Panc1 (cell line): ENCODE measurements around the gene PEX12. TPM values are rescaled to one million over a fixed set of nuclear protein-coding genes. Genes with fewer than 3 reads are reported as not detected.
"Not testable (repeated sequence)": the region's sequence is repeated elsewhere in the genome, so short reads cannot be mapped to it uniquely, and the experiment has no call there.

Experiments
- ATAC-seq: fragments of 200-7000 bp; cut with Tn5 transposase; 2 replicates; pipeline ENCODE4 v1.9.1; 2020; ENCODE audit warnings: mild to moderate bottlenecking, moderate library complexity
- BruUV-seq: library from RNA; stranded (reverse); fragments of 400-500 nt; replicated peaks from 2 replicates; lab custom pipeline; 2021; lab: Mats Ljungman, UMichigan
- CTCF ChIA-PET: fragments of 300-600 bp; sonication (Branson Sonifier 250); formaldehyde crosslinking; loops from one replicate; lab custom pipeline; 2022; ENCODE audit warnings: antibody characterized with exemption; lab: Charles Lee
- POLR2A ChIA-PET: fragments of 300-600 bp; sonication (Branson Sonifier 250); formaldehyde crosslinking; loops from one replicate; lab custom pipeline; 2022; ENCODE audit warnings: antibody characterized with exemption; lab: Charles Lee
- DNase-seq: peaks from one replicate; pipeline ENCODE4 v3.0.0-alpha.2; 2010; ENCODE audit warnings: low read depth, low spot score
- H3K27ac ChIP-seq: 2 replicates; pipeline ENCODE4 v1.5.1; 2011; ENCODE audit warnings: mild to moderate bottlenecking, low read length, inconsistent platforms
- H3K27me3 ChIP-seq: fragments of 200-500 bp; sonication (Bioruptor generic); 2 replicates; pipeline ENCODE4 v1.6.0; 2014; ENCODE audit warnings: low read length, inconsistent platforms; ENCODE audit not compliant: control insufficient read depth, insufficient read depth
- H3K36me3 ChIP-seq: fragments of 200-500 bp; sonication (Bioruptor generic); 2 replicates; pipeline ENCODE4 v1.5.1; 2014; ENCODE audit warnings: inconsistent platforms, mild to moderate bottlenecking, low read length, moderate library complexity; ENCODE audit not compliant: control insufficient read depth, insufficient read depth
- H3K4me1 ChIP-seq: 2 replicates; pipeline ENCODE4 v1.5.1; 2011; ENCODE audit warnings: inconsistent platforms, mild to moderate bottlenecking, low read length, moderate library complexity; ENCODE audit not compliant: control insufficient read depth, insufficient read depth
- H3K4me3 ChIP-seq, 2 experiments: 2 replicates each; pipeline ENCODE4 v1.5.1; 2011 to 2012; ENCODE audit warnings: low read depth in 2 of 2, low read length in 2 of 2, mild to moderate bottlenecking in 2 of 2, inconsistent platforms in 1 of 2, moderate library complexity in 1 of 2
- H3K9me3 ChIP-seq: fragments of 200-500 bp; sonication (Bioruptor generic); 2 replicates; pipeline ENCODE4 v1.5.1; 2014; ENCODE audit warnings: low read depth, mild to moderate bottlenecking, inconsistent platforms, low read length, moderate library complexity; ENCODE audit not compliant: control insufficient read depth, insufficient read depth
- POLR2AphosphoS5 ChIP-seq: IDR thresholded peaks from 2 replicates; pipeline ENCODE4 v1.6.1; 2012; ENCODE audit warnings: mild to moderate bottlenecking, low read depth, low read length, moderate library complexity
- SIN3A ChIP-seq: IDR thresholded peaks from 2 replicates; pipeline ENCODE4 v1.6.1; 2012; ENCODE audit warnings: low read depth, mild to moderate bottlenecking, low read length, moderate library complexity, borderline replicate concordance; ENCODE audit not compliant: insufficient read depth
- TCF7L2 ChIP-seq: IDR thresholded peaks from 2 replicates; pipeline ENCODE4 v1.6.1; 2011; ENCODE audit warnings: mild to moderate bottlenecking, low read depth, low read length, inconsistent platforms
- in situ Hi-C: cut with HindIII; loops from 2 replicates; pipeline ENCODE4 v1.10.0; 2016; ENCODE audit warnings: low sequenced_read_pairs, low pct_unique_long_range_greater_than_20kb
- intact Hi-C: fragments of 100-400 bp; cut with micrococcal nuclease; formaldehyde crosslinking; loops from one replicate; pipeline ENCODE4 v1.10.0; 2022; ENCODE audit not compliant: unreplicated experiment
- total RNA-seq: library from RNA; stranded (reverse); gene quantifications from one replicate; pipeline ENCODE4 v1.2.1, GENCODE V29; 2021; ENCODE audit not compliant: unreplicated experiment
- TF ChIP-seq, protein P1 (sequence below): fragments of 450-650 bp; IDR thresholded peaks from 2 replicates; pipeline ENCODE4 v1.5.1; 2017; ENCODE audit warnings: mild to moderate bottlenecking
- TF ChIP-seq, protein P2 (sequence below), 2 experiments: IDR thresholded peaks; 2 replicates each; pipeline ENCODE4 v1.6.1; 2011 to 2012; ENCODE audit warnings: low read depth in 2 of 2, control low read depth in 1 of 2, low read length in 1 of 2, mild to moderate bottlenecking in 1 of 2, moderate library complexity in 1 of 2; ENCODE audit not compliant: insufficient read depth in 1 of 2

The PEX12 gene
- total RNA-seq, 1 experiment from 2014 or later: 6.6 TPM

DNA sequence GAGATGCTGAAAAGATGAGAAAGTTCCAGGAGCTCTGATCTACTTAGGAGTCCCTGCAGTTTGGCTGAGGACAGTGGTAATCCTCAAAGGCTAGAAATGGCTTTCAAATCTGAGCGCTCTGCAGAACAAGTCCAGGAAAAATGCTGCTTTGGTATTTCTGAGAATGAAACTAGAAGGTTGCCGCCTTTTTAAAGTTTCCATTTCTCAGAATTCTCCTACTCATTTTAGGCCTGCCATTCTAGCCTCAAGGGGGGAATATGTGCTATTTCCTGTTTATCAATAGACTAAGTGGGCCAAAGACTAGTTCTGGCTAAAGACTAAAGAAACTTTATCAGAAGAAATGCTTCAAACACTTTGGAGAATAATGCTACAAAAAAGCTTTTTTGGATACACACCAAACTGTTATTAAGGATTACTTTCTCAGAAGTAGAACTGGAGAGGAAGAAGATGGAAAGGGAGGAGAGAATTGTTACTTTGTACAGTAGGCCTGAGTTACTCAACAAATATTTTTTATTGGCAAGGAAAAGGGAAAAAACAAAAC, 40.7 kb downstream of the PEX12 start, which contains the start of gene SLFN12L:
TSS of gene SLFN12L (minus strand) at position 78 of the 541 bp plus-strand sequence. CDS start 15,314 bp downstream, outside the sequence.
- ATAC-seq: no peak
- H3K36me3 ChIP-seq: no peaks in the 10 kb centered on the region
- ChIA-PET CTCF (interaction anchor here (0.6 kb wide), 1 partner anchor 1330 kb away, joined by 10 read pairs; no protein-coding TSS in a partner anchor), POLR2A (interaction anchor here (0.7 kb wide), 1 partner anchor 17 kb away, joined by 3 read pairs; no protein-coding TSS in a partner anchor)
- H3K4me3 ChIP-seq: no peak within 1 kb of the TSS
- intact Hi-C loops (loop anchor here (2.0 to 10.0 kb wide), 2 partner anchors 103 to 365 kb away; partner anchors contain the start of gene SLFN12), in situ Hi-C loops (loop anchor here (25.0 kb wide), 2 partner anchors 225 to 350 kb away; partner anchors contain the start of gene SLC35G3)
- no TSS peak for BruUV-seq
- no peaks in the 10 kb centered on the region for H3K4me1 ChIP-seq
- H3K27me3 ChIP-seq: no peaks in the 10 kb centered on the region
- no peak within 1 kb of the TSS for H3K27ac ChIP-seq
- no peaks in the 10 kb centered on the region for H3K9me3 ChIP-seq
- TF ChIP-seq POLR2AphosphoS5: no peak
- no peak for DNase-seq

DNA sequence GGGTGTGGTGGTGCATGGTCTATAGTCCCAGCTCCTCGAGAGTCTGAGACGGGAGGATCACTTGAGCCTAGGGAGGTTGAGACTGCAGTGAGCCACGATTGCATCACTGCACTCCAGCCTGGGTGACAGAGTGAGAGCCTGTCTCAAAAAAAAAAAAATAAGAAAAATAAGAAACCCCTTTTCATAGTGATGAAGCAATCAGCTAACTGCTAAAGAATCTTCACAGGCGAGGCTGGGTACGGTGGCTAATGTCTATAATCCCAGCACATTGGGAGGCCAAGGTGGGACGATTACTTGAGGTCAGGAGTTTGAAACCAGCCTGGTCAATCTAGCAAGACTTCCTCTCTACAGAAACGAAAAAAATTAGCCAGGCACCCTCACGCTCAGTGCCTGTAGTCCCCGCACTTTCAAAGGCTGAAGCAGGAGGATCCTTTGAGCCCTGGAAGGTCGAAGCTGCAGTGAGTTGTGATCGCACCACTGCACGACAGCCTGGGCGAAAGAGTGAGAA, 41.7 kb downstream of the PEX12 start:
- Histone ChIP-seq H3K4me1 (no peaks in the 10 kb centered on the region), H3K27ac (no peak overlapping the region), H3K9me3 (no peaks in the 10 kb centered on the region), H3K36me3 (no peaks in the 10 kb centered on the region), H3K4me3 (no peak overlapping the region), H3K27me3 (no peaks in the 10 kb centered on the region)
- no TSS peak for BruUV-seq
- in situ Hi-C loops: loop anchor here (25.0 kb wide), 2 partner anchors 224 to 349 kb away; partner anchors contain the start of gene SLC35G3
- ATAC-seq (no peak), DNase-seq (no peak)
- intact Hi-C loops: loop anchor here (10.0 kb wide), 1 partner anchor 102 kb away; the partner anchor contains the start of gene SLFN12
- ChIA-PET POLR2A (interaction anchor here (0.6 kb wide), 1 partner anchor 162 kb away, joined by 5 read pairs; no protein-coding TSS in a partner anchor), CTCF (interaction anchor here (0.6 kb wide), 1 partner anchor 1329 kb away, joined by 10 read pairs; no protein-coding TSS in a partner anchor)
- TF ChIP-seq TCF7L2: no peak
- no peak for TF ChIP-seq SIN3A
- no peak for TF ChIP-seq POLR2AphosphoS5
- TF ChIP-seq, protein P1, sequence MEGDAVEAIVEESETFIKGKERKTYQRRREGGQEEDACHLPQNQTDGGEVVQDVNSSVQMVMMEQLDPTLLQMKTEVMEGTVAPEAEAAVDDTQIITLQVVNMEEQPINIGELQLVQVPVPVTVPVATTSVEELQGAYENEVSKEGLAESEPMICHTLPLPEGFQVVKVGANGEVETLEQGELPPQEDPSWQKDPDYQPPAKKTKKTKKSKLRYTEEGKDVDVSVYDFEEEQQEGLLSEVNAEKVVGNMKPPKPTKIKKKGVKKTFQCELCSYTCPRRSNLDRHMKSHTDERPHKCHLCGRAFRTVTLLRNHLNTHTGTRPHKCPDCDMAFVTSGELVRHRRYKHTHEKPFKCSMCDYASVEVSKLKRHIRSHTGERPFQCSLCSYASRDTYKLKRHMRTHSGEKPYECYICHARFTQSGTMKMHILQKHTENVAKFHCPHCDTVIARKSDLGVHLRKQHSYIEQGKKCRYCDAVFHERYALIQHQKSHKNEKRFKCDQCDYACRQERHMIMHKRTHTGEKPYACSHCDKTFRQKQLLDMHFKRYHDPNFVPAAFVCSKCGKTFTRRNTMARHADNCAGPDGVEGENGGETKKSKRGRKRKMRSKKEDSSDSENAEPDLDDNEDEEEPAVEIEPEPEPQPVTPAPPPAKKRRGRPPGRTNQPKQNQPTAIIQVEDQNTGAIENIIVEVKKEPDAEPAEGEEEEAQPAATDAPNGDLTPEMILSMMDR: no peak
- TF ChIP-seq, protein P2, sequence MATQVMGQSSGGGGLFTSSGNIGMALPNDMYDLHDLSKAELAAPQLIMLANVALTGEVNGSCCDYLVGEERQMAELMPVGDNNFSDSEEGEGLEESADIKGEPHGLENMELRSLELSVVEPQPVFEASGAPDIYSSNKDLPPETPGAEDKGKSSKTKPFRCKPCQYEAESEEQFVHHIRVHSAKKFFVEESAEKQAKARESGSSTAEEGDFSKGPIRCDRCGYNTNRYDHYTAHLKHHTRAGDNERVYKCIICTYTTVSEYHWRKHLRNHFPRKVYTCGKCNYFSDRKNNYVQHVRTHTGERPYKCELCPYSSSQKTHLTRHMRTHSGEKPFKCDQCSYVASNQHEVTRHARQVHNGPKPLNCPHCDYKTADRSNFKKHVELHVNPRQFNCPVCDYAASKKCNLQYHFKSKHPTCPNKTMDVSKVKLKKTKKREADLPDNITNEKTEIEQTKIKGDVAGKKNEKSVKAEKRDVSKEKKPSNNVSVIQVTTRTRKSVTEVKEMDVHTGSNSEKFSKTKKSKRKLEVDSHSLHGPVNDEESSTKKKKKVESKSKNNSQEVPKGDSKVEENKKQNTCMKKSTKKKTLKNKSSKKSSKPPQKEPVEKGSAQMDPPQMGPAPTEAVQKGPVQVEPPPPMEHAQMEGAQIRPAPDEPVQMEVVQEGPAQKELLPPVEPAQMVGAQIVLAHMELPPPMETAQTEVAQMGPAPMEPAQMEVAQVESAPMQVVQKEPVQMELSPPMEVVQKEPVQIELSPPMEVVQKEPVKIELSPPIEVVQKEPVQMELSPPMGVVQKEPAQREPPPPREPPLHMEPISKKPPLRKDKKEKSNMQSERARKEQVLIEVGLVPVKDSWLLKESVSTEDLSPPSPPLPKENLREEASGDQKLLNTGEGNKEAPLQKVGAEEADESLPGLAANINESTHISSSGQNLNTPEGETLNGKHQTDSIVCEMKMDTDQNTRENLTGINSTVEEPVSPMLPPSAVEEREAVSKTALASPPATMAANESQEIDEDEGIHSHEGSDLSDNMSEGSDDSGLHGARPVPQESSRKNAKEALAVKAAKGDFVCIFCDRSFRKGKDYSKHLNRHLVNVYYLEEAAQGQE (IDR thresholded peaks at IDR 0.05; ENCODE audit: insufficient read depth in 1 of 2, low read depth in 2 of 2, low read length in 1 of 2): no peak

DNA sequence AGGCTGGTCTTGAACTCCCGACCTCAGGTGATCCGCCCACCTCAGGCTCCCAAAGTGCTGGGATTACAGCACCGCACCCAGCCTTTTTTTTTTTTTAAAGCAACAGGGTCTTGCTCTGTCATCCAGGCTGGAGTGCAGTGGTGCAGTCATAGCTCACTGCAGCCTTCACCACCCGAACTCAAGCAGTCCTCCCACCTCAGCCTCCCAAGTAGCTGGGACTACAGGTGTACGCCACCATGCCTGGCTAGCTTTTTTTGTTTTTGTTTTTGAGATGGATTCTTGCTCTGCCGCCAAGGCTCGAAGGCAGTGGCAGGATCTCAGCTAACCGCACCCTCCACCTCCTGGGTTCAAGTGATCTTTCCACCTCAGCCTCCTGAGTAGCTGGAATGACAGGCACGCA, 43.0 kb downstream of the PEX12 start:
- POLR2A ChIA-PET: interaction anchor here (0.7 kb wide), 1 partner anchor 282 kb away, joined by 5 read pairs; no protein-coding TSS in a partner anchor
- not testable (repeated sequence) for H3K4me1 ChIP-seq, DNase-seq, BruUV-seq, H3K27me3 ChIP-seq, H3K36me3 ChIP-seq, ATAC-seq, H3K27ac ChIP-seq, H3K4me3 ChIP-seq, H3K9me3 ChIP-seq
- CTCF ChIA-PET: interaction anchor here (0.6 kb wide), 1 partner anchor 362 kb away, joined by 5 read pairs; no protein-coding TSS in a partner anchor
- in situ Hi-C loops (loop anchor here (25.0 kb wide), 2 partner anchors 223 to 348 kb away; partner anchors contain the start of gene SLC35G3), intact Hi-C loops (loop anchor here (10.0 kb wide), 1 partner anchor 101 kb away; the partner anchor contains the start of gene SLFN12)
